ENCODE data around the gene FASTKD3.

DNA sequence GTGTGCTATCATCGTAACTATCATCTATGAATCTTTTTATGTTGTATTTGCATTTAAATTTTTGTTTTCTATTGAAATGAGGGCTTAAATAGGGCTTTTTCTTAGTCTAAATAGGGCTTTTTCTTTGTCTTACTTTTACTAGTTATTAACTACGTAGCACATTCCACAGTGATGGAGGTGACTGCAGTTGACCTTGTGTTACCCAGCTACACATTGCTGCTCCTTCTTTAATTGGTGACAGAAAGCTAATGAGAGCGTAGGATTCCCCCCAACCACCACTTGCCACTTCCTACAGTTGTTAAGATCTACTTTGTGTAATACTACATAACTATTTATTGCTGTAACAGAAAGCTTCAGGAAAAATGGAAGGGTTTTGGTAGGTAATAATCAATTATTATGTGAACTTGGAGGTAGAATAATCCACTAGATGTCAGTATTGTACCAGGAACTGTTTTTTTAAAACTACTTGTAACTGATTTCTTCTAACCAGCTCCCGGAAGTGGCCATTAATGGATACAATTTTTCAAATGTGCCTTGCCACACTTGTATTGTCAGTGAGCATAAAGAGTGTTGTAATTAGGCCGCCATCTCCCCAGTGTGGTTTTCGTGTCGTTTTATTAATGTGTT is 18.1 kb upstream of the FASTKD3 start:
- TF ChIP-seq CTCF (IDR thresholded peaks at IDR 0.05; ENCODE audit: low read length), result peak; percentile 60; the same call in 1 of the 2 replicates
- TF ChIP-seq EZH2 (IDR thresholded peaks at IDR 0.05; ENCODE audit: borderline replicate concordance, low read length), result no peak
